Activated CD4-positive, alpha-beta T cell treated with anti-CD3 and anti-CD28 coated beads, Interleukin-2, amount 10 ng/mL, durations not matched to agents 7 days and 5 days (primary cell): ENCODE measurements around the gene HSBP1. TPM values are rescaled to one million over a fixed set of nuclear protein-coding genes. Genes with fewer than 3 reads are reported as not detected.
A peak's percentile ranks its signal among the peaks of the same experiment; 100 is the strongest.

ENCODE experiments used
- CTCF ChIA-PET: fragments of 350-600 bp; sonication (Branson Sonifier 250); formaldehyde crosslinking; loops from one replicate; lab custom pipeline; 2021; ENCODE audit warnings: antibody characterized with exemption; lab: Charles Lee
- POLR2A ChIA-PET: fragments of 350-600 bp; sonication (Branson Sonifier 250); formaldehyde crosslinking; loops from one replicate; lab custom pipeline; 2021; ENCODE audit warnings: antibody characterized with exemption; lab: Charles Lee
- DNase-seq: peaks from one replicate; pipeline ENCODE4 v3.0.0-alpha.2; 2020
- H3K27ac Mint-ChIP-seq: one replicate; pipeline ENCODE4 v1.8.0; 2021; ENCODE audit warnings: mild to moderate bottlenecking, moderate library complexity, mixed read lengths
- H3K27me3 Mint-ChIP-seq: one replicate; pipeline ENCODE4 v1.8.0; 2021; ENCODE audit warnings: mixed read lengths
- H3K36me3 Mint-ChIP-seq: one replicate; pipeline ENCODE4 v1.8.0; 2021; ENCODE audit warnings: low read depth, mixed read lengths
- H3K4me1 Mint-ChIP-seq: one replicate; pipeline ENCODE4 v1.8.0; 2021; ENCODE audit warnings: mixed read lengths
- H3K4me3 Mint-ChIP-seq: one replicate; pipeline ENCODE4 v1.8.0; 2021; ENCODE audit warnings: mild to moderate bottlenecking, moderate library complexity, mixed read lengths
- H3K9me3 Mint-ChIP-seq: one replicate; pipeline ENCODE4 v1.8.0; 2021; ENCODE audit warnings: mixed read lengths
- total RNA-seq, 2 experiments: library from RNA; stranded (reverse); gene quantifications; one replicate each; pipeline ENCODE4 v1.2.3, GENCODE V29; 2021

HSBP1 gene
- total RNA-seq, 2 experiments from 2014 or later, result 60.9 to 61.1 TPM

- DNase-seq, result no peak
- Mint-ChIP-seq H3K27me3 (peaks cover 3% of the 10 kb centered on the region), H3K4me3 (no peak overlapping the region), H3K9me3 (peaks cover 3% of the 10 kb centered on the region), H3K27ac (no peak overlapping the region), H3K36me3 (no peaks in the 10 kb centered on the region), H3K4me1 (peaks cover 5% of the 10 kb centered on the region)
- ChIA-PET CTCF (no interaction called here), POLR2A (no interaction called here)
Measured at GRCh38 chr16:83791916-83792315, 15.9 kb upstream of the HSBP1 start.

GRCh38 chr16:83792391-83792790 is 15.4 kb upstream of the HSBP1 start:
- peaks cover 3% of the 10 kb centered on the region for H3K9me3 Mint-ChIP-seq
- peaks cover 5% of the 10 kb centered on the region for H3K4me1 Mint-ChIP-seq
- DNase-seq, result no peak
- no peak overlapping the region for H3K27ac Mint-ChIP-seq
- no peaks in the 10 kb centered on the region for H3K36me3 Mint-ChIP-seq
- ChIA-PET POLR2A (no interaction called here), CTCF (no interaction called here)
- no peak overlapping the region for H3K4me3 Mint-ChIP-seq
- peaks cover 3% of the 10 kb centered on the region for H3K27me3 Mint-ChIP-seq

GRCh38 chr16:83793179-83793578 is 14.6 kb upstream of the HSBP1 start:
- CTCF ChIA-PET, result no interaction called here
- H3K27me3 Mint-ChIP-seq, result peaks cover 3% of the 10 kb centered on the region
- H3K4me3 Mint-ChIP-seq, result no peak overlapping the region
- no peak for DNase-seq
- H3K27ac Mint-ChIP-seq, result no peak overlapping the region
- H3K9me3 Mint-ChIP-seq, result peaks cover 3% of the 10 kb centered on the region
- H3K4me1 Mint-ChIP-seq, result peaks cover 5% of the 10 kb centered on the region
- POLR2A ChIA-PET, result no interaction called here
- no peaks in the 10 kb centered on the region for H3K36me3 Mint-ChIP-seq

DNA sequence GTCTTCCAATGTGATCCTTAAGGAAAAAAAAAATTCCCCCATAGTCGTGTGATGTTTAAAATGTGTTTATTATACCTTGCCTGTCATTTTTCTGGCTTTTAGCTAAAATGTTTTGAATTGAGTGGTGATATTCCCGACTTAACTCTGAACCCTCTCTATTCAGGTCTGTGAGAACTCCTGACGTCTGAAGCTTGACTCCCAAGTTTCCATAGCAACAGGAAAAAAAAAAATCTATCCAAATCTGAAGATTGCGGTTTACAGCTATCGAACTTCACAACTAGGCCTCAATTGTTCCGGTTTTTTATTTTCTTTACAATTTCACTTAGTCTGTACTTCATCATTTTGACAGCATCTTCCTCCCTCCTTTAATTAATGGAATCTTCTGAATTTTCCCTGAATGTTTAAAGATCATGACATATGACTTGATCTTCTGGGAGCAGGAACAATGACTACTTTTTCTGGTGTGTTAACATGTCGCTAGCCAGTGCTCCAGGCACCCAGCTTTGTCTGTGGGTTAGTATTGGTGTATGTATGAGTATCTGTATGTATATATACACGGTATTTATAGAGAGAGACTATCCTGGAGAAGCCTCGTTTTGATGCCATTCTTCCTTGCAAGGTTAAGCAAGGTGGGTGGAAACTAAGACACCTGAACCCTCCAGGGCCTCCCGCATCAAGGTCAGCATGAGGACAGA is 12.8 kb upstream of the HSBP1 start:
- DNase-seq, result no peak
- Mint-ChIP-seq H3K9me3 (peaks cover 3% of the 10 kb centered on the region), H3K36me3 (no peaks in the 10 kb centered on the region), H3K4me1 (peaks cover 5% of the 10 kb centered on the region), H3K4me3 (no peak overlapping the region), H3K27me3 (peaks cover 10% of the 10 kb centered on the region), H3K27ac (no peak overlapping the region)
- ChIA-PET POLR2A (no interaction called here), CTCF (interaction anchor here (0.6 kb wide), 1 partner anchor 32 kb away, joined by 3 read pairs; no protein-coding TSS in a partner anchor)

GRCh38 chr16:83797013-83797412 is 10.8 kb upstream of the HSBP1 start:
- H3K9me3 Mint-ChIP-seq, result peaks cover 3% of the 10 kb centered on the region
- H3K4me1 Mint-ChIP-seq, result peaks cover 5% of the 10 kb centered on the region
- no peak for DNase-seq
- no peak overlapping the region for H3K27ac Mint-ChIP-seq
- no peaks in the 10 kb centered on the region for H3K36me3 Mint-ChIP-seq
- H3K4me3 Mint-ChIP-seq, result no peak overlapping the region
- POLR2A ChIA-PET, result no interaction called here
- peaks cover 10% of the 10 kb centered on the region for H3K27me3 Mint-ChIP-seq
- CTCF ChIA-PET, result no interaction called here

- Mint-ChIP-seq H3K27ac (no peak overlapping the region), H3K27me3 (peaks cover 14% of the 10 kb centered on the region), H3K9me3 (no peaks in the 10 kb centered on the region), H3K36me3 (no peaks in the 10 kb centered on the region), H3K4me3 (no peak overlapping the region), H3K4me1 (no peaks in the 10 kb centered on the region)
- DNase-seq, result no peak
- CTCF ChIA-PET, result no interaction called here
- POLR2A ChIA-PET, result no interaction called here
Measured at GRCh38 chr16:83799336-83799735, 8.4 kb upstream of the HSBP1 start.

GRCh38 chr16:83802135-83802534 is 5.6 kb upstream of the HSBP1 start:
- Mint-ChIP-seq H3K4me1 (peaks cover 8% of the 10 kb centered on the region), H3K27ac (no peak overlapping the region), H3K4me3 (no peak overlapping the region), H3K9me3 (no peaks in the 10 kb centered on the region), H3K27me3 (peaks cover 13% of the 10 kb centered on the region), H3K36me3 (no peaks in the 10 kb centered on the region)
- POLR2A ChIA-PET, result no interaction called here
- no peak for DNase-seq
- CTCF ChIA-PET, result no interaction called here

DNA sequence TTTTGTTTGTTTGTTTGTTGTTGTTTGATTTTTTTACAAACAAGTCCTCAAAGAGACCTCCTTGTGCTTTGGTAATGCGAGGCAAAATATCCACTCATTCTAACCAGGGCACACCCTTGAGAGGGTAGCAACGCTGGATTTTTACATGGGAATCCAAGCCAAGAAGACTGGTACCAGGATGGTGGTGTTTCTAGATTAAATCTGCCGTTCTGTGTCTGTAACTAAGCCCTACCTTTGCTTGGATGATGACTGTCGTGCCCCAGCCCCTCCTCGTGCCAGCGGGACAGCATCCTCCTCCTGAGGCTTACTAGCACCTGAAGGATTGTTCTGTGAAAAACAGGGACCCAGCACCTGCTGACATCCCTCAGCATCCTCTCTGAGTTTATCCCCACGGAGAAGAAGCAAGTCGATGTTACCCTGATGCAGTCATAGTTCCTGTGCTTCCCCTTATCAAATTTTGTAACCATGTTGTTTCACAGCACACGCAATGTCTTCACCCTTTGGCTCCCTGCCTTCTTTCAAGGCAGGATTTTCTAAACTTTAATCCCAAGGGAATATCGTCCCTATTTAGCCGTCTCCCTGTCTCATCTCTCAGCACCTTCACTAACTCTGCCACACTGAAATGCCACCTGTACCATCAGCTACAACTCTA is 5.1 kb upstream of the HSBP1 start:
- Mint-ChIP-seq H3K4me1 (peaks cover 12% of the 10 kb centered on the region), H3K36me3 (peaks cover 2% of the 10 kb centered on the region), H3K9me3 (no peaks in the 10 kb centered on the region), H3K4me3 (no peak overlapping the region), H3K27me3 (peaks cover 13% of the 10 kb centered on the region), H3K27ac (no peak overlapping the region)
- POLR2A ChIA-PET, result no interaction called here
- DNase-seq, result no peak
- CTCF ChIA-PET, result no interaction called here

DNA sequence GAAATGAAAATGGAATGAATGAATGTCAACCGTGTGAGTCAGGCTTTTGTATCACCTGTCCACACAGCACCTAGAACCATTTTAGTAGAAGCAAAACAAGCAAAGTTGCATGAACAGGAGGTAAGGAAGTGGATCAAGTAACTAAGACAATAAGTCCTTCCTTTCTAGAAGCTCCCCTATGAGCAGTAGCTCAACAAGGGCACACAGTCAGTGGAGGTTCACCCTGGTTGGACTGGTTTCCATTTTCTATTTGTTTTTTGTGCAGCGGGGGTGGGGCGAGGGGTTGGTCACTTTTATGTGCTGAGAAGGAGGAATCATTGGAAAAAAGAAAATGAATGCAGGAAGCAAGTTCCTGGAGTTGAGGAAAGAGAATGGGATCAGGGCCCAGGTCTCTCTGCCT is 4.0 kb upstream of the HSBP1 start:
- no peaks in the 10 kb centered on the region for H3K9me3 Mint-ChIP-seq

DNA sequence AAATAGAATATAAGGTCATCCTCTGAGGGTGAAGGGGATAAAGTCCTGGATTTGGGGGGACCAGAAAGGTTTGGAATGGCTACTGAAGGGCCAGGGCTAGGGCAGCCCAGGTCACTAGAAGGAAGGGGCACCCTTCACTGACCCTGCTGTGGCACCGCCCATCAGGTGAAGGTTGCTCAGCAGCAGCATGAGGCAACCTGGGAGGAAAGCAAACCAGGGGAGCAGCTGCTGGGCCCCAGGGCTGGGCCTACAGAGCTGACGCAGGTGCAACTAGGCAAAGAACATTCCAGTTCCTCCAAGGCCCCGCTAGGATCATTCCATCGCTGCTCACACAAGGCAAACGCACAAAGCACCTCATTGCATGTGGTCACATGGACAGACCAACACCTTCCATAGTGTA is 3.4 kb upstream of the HSBP1 start:
- peaks cover 23% of the 10 kb centered on the region for H3K4me1 Mint-ChIP-seq
- POLR2A ChIA-PET, result no interaction called here
- H3K27ac Mint-ChIP-seq, result no peak overlapping the region
- peaks cover 14% of the 10 kb centered on the region for H3K36me3 Mint-ChIP-seq
- no peak overlapping the region for H3K4me3 Mint-ChIP-seq
- H3K9me3 Mint-ChIP-seq, result no peaks in the 10 kb centered on the region
- DNase-seq, result no peak
- peaks cover 9% of the 10 kb centered on the region for H3K27me3 Mint-ChIP-seq
- CTCF ChIA-PET, result no interaction called here

More for the DNA sequence above, 4.0 kb upstream of the HSBP1 start:
- ChIA-PET CTCF (interaction anchor here (0.7 kb wide), 1 partner anchor 959 kb away, joined by 4 read pairs; no protein-coding TSS in a partner anchor), POLR2A (no interaction called here)
- Mint-ChIP-seq H3K27ac (no peak overlapping the region), H3K27me3 (peaks cover 9% of the 10 kb centered on the region), H3K4me3 (no peak overlapping the region), H3K36me3 (peaks cover 10% of the 10 kb centered on the region), H3K4me1 (peaks cover 19% of the 10 kb centered on the region)
- DNase-seq, result no peak

DNA sequence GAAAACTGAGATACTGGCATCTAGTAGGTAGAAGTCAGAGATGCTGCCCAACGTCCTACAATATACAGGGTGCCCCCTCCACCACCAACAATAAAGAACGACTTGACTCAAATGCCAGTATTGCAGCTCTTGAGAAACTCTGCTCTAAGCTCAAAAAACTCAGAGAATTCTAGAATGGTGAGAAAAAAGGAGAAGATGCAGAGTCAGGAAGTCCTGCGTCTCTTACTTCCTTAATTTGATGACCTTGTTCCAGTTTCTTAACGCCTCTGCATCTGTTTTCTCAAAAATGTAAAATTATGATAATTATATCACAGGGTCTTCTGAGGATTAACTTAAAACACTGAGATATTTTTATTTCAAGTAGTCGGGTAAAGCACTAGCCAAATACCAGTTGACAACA is 1.7 kb upstream of the HSBP1 start:
- ChIA-PET POLR2A (no interaction called here), CTCF (interaction anchor here (1.0 kb wide), 1 partner anchor 10 kb away, joined by 3 read pairs; no protein-coding TSS in a partner anchor)
- Mint-ChIP-seq H3K9me3 (no peaks in the 10 kb centered on the region), H3K4me3 (no peak overlapping the region), H3K27ac (no peak overlapping the region), H3K36me3 (peaks cover 23% of the 10 kb centered on the region), H3K27me3 (peaks cover 6% of the 10 kb centered on the region), H3K4me1 (peaks cover 34% of the 10 kb centered on the region)
- DNase-seq, result no peak

- DNase-seq, result no peak
- CTCF ChIA-PET, result interaction anchor here (1.9 kb wide), 1 partner anchor 380 kb away, joined by 5 read pairs; the partner anchor contains the start of gene TAF1C
- Mint-ChIP-seq H3K27ac (peak overlapping the region; percentile 9), H3K36me3 (peaks cover 28% of the 10 kb centered on the region), H3K4me1 (peaks cover 37% of the 10 kb centered on the region), H3K27me3 (peaks cover 6% of the 10 kb centered on the region), H3K4me3 (no peak overlapping the region), H3K9me3 (no peaks in the 10 kb centered on the region)
- POLR2A ChIA-PET, result no interaction called here
Measured at GRCh38 chr16:83806731-83807130, 1.0 kb upstream of the HSBP1 start.

- H3K36me3 Mint-ChIP-seq, result peaks cover 33% of the 10 kb centered on the region
- H3K9me3 Mint-ChIP-seq, result no peaks in the 10 kb centered on the region
- peak overlapping the region; percentile 99 for H3K4me3 Mint-ChIP-seq
- peaks cover 6% of the 10 kb centered on the region for H3K27me3 Mint-ChIP-seq
- no peak for DNase-seq
- H3K27ac Mint-ChIP-seq, result peak overlapping the region; percentile 94
- peaks cover 37% of the 10 kb centered on the region for H3K4me1 Mint-ChIP-seq
- ChIA-PET POLR2A (no interaction called here), CTCF (interaction anchor here (0.6 to 1.9 kb wide), 2 partner anchors 35 to 380 kb away, joined by 4 to 5 read pairs; partner anchors contain the start of gene TAF1C)
Measured at GRCh38 chr16:83807327-83807709, 460 bp upstream of the HSBP1 start.
